NCI-H1417 treated with DMSO at 0.1 percent for 48 hours (cell line): Measurements from ENCODE around the gene MTCL3.
"Not testable (repeated sequence)": the region's sequence is repeated elsewhere in the genome, so short reads cannot be mapped to it uniquely, and the experiment has no call there.

Source experiments
- DNase-seq: peaks from one replicate; lab custom pipeline; 2025; lab: John Stamatoyannopoulos, UW

Gene MTCL3

DNA sequence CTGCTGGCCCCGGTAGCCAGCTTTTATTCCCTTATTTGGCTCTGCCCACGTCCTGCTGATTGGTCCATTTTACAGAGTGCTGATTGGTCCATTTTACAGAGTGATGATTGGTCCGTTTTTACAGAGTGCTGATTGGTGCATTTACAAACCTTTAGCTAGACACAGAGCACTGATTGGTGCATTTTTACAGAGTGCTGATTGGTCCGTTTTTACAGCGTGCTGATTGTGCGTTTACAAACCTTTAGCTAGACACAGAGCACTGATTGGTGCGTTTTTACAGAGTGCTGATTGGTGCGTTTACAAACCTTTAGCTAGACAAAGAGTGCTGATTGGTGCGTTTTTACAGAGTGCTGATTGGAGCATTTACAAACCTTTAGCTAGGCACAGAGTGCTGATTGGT lies 90.6 kb downstream of the MTCL3 start:
- not testable (repeated sequence) for DNase-seq

DNA sequence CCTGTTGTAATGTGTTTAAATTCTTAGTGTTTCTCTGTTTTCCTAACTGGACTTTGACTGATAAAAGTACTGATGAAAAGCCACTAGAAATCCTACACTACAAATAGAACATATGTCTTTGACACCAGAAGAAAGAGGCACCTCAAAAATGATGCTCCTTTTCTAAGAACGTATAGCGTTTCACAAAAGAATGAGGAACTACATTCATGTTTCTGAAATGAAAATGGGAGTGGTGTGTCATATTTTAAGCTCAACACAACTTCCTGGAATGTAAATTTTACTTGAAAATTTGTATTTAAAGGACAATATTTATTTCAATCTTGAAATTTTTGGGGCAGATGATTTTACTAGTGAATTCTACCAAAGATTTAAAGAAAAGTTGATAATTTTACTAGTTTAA lies 95.2 kb downstream of the MTCL3 start:
- DNase-seq = no peak
